HepG2 (cell line): ENCODE results near the gene KHDC1.

Experiments
- CBFB ChIP-seq: sonication (generic); formaldehyde crosslinking; IDR thresholded peaks from 2 replicates; pipeline ENCODE4 v1.4.0; 2020; ENCODE audit warnings: missing genetic modification reagents
- CHD4 ChIP-seq: fragments of 200-600 bp; sonication (generic); IDR thresholded peaks from 2 replicates; pipeline ENCODE4 v1.7.0; 2017; ENCODE audit warnings: mild to moderate bottlenecking, low read length, borderline replicate concordance
- CTCF ChIP-seq: sonication (generic); formaldehyde crosslinking; IDR thresholded peaks from 2 replicates; pipeline ENCODE4 v1.5.0; 2020; ENCODE audit warnings: mild to moderate bottlenecking, missing genetic modification reagents, moderate library complexity
- ETS1 ChIP-seq: sonication (generic); formaldehyde crosslinking; IDR thresholded peaks from 2 replicates; pipeline ENCODE4 v1.4.0; 2020; ENCODE audit warnings: missing genetic modification reagents
- EZH2 ChIP-seq: conservative IDR thresholded peaks from 2 replicates; pipeline ENCODE4 v1.6.1; 2012; ENCODE audit warnings: mild to moderate bottlenecking, low read depth, low read length, moderate library complexity
- HNRNPH1 ChIP-seq: fragments of 200-400 bp; formaldehyde crosslinking; optimal IDR thresholded peaks from 2 replicates; pipeline ENCODE3; 2017; ENCODE audit warnings: mild to moderate bottlenecking, low read depth, low read length
- HNRNPL ChIP-seq: fragments of 200-400 bp; formaldehyde crosslinking; IDR thresholded peaks from 2 replicates; pipeline ENCODE4 v1.6.1; 2017; ENCODE audit warnings: mild to moderate bottlenecking, low read depth, low read length
- KDM6A ChIP-seq: IDR thresholded peaks from 2 replicates; pipeline ENCODE4 v1.6.1; 2016; ENCODE audit warnings: low read depth
- POLR2A ChIP-seq, 2 experiments: IDR thresholded peaks; 2 replicates each; pipeline ENCODE4 v1.6.1; 2011; ENCODE audit warnings: low read depth in 2 of 2, low read length in 2 of 2, mild to moderate bottlenecking in 1 of 2, moderate library complexity in 1 of 2; ENCODE audit not compliant: insufficient read depth in 1 of 2
- ZNF274 ChIP-seq: sonication (generic); formaldehyde crosslinking; IDR thresholded peaks from 2 replicates; pipeline ENCODE4 v1.5.1; 2020; ENCODE audit warnings: mild to moderate bottlenecking, missing genetic modification reagents
- ZNF513 ChIP-seq: sonication (generic); formaldehyde crosslinking; conservative IDR thresholded peaks from 2 replicates; pipeline ENCODE4 v1.5.0; 2020; ENCODE audit warnings: missing genetic modification reagents

DNA sequence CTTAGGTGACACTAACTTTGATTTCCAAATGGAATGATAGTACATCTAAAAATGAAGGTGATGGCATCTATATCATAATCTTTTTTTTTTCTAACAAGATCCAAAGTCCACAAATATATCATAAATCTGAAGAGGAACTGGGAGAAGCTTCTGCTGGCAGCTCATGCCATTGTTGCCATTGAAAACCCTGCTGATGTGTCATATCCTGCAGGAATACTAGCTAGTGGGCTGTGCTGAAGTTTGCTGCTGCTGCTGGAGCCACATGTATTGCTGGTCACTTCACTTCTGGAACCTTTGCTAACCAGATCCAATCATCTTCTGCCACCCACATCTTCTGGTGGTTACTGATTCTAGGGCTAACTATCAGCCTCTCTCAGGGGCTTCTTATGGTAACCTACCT lies 27.4 kb upstream of the KHDC1 start:
- no peak for TF ChIP-seq POLR2A (IDR thresholded peaks at IDR 0.05; ENCODE audit: insufficient read depth in 1 of 2, low read depth in 2 of 2, low read length in 2 of 2)
- TF ChIP-seq KDM6A (CRISPR knock-in tag): no peak
- TF ChIP-seq ZNF274 (CRISPR knock-in tag): no peak
- TF ChIP-seq EZH2: no peak
- TF ChIP-seq ETS1 (CRISPR knock-in tag): no peak
- TF ChIP-seq CHD4: no peak
- no peak for TF ChIP-seq HNRNPH1
- no peak for TF ChIP-seq CBFB (CRISPR knock-in tag)
- no peak for TF ChIP-seq ZNF513
- TF ChIP-seq HNRNPL: no peak
- no peak for TF ChIP-seq CTCF (CRISPR knock-in tag)
